ENCODE measurements around the gene VWF. TPM values are rescaled to one million over a fixed set of nuclear protein-coding genes. Genes with fewer than 3 reads are reported as not detected.
A peak's percentile ranks its signal among the peaks of the same experiment; 100 is the strongest.

Gene VWF
- total RNA-seq, 2 donors from 2014 or later = 241 to 483 TPM

DNA sequence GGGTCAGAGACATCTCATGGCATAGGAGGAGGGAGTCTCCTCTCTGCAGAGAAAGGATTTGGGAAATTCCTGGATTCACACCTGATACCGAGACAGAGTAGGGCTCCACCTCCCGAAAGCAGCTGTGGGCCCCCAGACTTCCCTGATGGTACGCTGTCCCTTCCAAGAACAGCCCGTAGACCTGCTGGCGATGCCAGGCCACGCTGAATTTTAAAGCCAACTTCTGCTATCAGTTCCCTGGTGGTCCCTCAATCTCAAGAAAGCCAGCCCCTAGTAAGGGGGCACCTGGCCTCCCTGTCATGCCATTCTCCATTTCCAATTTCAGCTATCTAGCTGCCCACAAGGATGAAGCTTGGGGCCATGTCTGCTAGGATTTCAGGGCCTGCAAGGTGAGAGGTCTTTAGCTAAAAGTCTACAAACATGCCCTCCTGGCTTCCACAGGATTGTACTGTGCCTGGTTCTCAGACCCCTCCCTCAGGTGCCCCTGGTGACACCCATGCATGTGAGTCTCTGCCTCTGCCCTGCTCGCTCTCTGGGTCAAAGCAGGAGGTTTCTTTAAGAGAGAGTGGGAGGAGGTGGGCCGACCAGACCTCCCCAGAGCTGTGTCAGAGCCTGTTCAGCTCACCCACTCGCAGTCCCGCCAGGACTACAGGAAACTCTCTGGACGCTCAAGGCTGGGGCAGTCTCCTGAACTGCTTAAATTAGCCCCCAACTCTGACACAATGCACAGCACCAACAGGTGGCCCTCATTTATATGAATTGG, 209.9 kb downstream of the VWF start:
- intact Hi-C loops (cut with DNase I) = no loop called here
- no peak for DNase-seq
- no peak for ATAC-seq

DNA sequence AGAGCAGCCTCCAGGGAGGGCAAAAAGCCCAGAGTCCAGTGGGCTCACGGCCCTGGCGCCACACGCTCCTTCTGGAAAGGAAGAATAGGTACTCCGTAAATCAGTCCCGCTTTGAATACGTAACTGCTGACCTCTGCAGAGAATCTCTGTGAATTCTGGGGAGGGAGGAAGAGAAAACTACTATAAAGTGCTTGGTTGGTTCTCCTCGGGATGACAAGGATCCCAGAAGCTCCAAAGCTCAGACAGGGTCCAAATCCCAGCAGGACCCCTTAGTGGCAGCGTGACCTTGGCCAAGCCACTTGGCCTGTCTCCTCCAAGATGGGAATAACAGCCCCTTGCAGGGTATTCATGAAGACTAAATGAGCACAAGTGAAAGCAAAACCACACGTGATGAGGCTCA, 211.1 kb downstream of the VWF start:
- ATAC-seq (no peak), DNase-seq (no peak)
- intact Hi-C loops (cut with DNase I) = no loop called here

DNA sequence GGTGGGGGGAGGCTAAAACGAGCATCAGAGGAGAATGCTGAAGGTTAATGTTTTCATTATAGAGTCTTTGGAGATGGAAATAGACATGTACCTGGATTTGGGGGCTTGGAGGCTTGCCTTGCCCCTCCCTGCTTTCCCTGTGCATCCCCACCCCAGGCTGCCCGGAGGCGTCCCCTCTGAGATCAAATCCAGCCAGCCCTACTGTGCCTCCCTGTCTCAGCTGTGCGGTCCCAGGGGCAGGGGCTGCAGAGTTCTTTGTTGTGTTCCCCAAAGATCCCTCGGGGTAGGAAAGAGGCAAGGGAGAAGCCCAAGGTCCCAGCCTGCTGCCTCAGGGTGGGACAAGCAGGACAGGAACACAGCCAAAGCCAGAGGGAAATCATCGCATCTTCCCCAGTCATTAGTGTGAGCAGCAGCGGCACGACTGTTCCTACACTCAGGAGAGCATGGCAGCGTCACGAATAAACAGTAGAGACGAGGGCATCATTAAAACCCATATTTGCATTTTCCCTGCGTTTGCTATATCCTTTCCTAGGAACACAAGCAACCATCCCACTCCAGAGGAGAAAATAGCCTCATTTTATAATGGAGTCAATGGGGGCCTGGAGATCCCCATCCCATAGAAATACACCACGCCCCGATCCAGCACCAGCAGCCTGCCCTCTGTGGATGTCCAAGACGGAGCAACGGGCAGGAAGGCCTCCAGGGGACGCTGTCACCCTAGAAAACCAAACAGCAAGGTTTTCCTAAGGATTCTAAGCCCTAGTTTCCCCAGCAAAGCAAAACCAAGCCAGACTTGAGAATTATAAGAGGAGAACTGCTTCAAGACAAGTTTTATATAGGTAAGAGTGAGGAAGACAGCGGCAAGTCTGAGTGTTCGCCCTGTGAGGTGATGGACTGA, 211.8 kb downstream of the VWF start:
- DNase-seq (no peak), ATAC-seq (no peak)
- intact Hi-C loops (cut with DNase I) = no loop called here

DNA sequence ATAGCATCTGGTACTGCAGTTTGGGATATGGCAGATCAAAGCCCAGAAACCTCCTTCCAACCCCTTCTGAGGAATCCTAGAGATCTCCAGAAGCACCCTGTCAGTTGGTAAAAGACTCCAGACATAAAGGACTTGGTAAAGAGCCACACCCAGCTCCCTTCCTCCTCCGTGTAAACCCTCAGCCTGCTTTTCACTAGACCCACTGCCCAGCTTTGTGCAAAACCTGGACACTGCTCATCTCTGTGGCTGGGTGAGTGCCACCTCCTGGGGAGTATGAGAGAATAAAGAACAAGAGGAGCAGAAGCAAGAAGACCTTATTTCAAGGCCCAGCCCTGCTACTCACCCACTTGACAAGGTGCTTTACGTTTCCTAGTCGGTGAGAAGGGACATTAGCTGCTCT, 212.5 kb downstream of the VWF start:
- intact Hi-C loops (cut with DNase I) = no loop called here
- ATAC-seq = no peak
- DNase-seq = no peak

DNA sequence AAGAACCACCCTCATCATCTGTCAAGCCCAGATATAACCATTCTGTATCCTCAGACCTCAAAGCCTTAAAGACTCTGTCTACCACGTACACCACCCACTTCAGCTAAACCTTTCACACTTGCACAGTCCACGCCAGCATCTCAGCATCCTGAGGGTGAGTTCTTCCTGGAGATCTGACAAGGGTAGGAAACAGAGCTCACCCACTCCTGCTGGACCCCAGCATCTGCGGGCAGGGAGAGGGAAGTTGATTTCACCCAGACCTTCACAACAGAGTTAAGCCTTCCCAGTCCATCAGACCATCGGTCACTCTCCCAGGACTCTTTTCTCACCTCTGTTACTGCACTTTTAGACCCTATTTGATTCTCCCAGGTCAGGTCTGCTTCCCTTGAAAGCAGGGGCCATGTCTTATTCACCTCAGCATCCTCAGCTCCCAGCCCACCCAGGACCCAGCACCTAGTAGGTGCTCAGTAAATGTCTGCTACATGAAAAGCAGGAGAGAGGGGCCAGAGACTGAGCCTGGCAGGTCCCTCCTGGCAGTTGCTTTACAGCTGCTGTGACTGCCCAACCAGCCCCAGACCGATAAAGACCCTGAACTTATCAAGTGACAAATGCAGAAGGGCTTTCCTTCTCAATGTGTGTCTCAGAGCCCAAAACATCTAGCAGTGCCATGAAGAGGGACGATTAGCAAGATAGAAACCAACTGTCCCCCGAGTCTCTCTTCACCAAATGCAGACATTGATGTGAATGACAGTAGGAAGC, 213.5 kb downstream of the VWF start:
- intact Hi-C loops (cut with DNase I) = no loop called here
- DNase-seq (no peak), ATAC-seq (no peak)

DNA sequence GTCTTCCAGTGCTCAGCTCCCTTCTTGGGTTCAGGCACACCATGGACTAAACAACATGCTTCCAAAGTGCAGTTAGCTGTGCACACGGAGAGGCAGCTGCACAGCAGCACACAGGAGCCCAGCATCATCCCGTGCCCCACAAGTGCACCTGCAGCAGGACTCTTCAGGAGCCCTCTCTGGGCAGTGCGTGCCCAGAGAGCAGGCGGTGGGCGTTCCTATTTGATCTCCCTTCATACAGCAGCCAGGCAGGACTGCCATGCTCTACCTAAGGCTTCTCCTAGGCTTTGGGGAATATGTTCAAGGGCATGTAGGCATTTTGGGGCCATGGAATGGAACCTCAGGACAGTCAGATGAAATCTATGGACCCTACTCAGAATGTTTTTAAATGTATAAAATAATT, 214.9 kb downstream of the VWF start:
- ATAC-seq = no peak
- no peak for DNase-seq
- intact Hi-C loops (cut with DNase I) = no loop called here

DNA sequence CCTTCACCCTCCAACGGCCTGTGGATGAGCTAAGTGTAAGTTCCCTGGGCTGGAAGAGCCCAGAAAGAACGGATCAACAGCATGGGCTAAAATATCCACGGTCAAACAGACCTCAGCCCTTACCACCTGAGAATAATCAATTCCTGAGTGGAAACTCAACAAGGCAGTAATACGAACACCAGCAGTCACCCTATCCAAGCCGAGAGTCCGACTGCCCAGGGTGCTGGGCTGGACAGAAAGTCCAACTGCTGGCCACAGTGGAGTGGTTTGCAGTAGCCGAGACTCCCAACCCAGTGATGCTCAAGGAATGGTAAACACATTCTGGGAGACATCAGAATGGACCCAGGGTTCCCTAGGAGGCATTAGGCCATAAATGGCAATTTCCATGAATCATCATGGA, 216.2 kb downstream of the VWF start:
- ATAC-seq (no peak), DNase-seq (no peak)
- intact Hi-C loops (cut with DNase I) = no loop called here

DNA sequence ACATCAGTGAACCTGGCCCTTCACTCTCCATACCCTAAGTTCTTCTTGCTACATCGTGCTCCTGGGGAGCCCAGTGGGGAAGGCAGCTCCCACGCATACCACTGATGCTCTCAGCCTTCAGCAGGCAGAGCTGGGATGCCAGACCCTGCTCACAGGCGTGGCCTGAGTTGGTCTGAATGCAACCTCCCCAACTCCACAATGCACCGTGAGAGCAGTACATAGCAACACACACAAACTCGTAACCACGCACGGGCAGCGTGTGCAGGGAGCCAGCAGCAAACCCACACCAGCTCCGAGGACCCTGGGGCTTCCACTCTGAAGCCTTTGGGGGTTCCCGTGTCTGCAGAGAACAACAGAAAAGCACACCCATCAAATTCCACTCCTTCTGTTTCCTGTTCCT, 216.7 kb downstream of the VWF start:
- intact Hi-C loops (cut with DNase I) = no loop called here
- ATAC-seq (peak in 1 of 2 donors; percentile 77), DNase-seq (no peak)

DNA sequence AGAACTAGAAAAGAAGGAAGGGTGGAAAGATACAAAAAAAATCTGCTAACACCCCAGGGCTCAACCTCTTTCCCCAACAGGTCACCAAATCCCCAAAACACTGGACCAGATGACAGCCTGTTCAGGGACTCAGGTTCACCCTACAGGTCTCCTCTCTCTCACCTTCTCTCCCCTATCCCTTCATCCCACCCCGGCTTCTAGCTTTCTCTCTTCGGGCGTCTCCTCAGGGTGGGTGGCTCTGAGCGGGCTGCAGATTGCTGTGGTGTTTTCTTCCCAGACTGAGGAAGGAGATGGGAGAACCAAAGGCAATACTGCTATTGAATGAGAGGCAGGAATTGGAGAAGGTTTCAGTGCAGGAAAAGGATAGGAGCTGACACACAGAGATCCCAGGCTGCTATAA, 218.7 kb downstream of the VWF start:
- intact Hi-C loops (cut with DNase I) = no loop called here
- DNase-seq (no peak), ATAC-seq (no peak)

DNA sequence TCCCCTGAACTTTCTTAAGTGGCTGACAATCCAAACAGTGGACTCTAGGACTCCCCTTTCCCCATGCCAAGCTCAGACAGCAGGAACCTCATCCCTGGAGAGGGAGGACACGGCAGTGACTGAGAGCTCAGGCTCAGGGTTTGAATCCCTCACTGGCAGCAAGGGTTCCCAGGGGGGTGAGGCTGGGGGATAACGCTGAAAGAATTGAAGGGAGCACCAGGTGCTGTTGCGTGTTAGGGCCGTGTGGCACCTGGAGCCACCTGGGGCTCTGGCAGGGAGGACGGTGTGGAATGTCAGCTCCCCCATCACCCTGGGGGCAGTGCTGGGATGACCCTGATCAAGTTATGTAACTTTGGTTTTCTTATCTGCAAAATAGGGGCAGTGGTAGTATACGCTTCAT, 219.5 kb downstream of the VWF start:
- no peak for ATAC-seq
- intact Hi-C loops (cut with DNase I) = no loop called here
- DNase-seq = no peak

DNA sequence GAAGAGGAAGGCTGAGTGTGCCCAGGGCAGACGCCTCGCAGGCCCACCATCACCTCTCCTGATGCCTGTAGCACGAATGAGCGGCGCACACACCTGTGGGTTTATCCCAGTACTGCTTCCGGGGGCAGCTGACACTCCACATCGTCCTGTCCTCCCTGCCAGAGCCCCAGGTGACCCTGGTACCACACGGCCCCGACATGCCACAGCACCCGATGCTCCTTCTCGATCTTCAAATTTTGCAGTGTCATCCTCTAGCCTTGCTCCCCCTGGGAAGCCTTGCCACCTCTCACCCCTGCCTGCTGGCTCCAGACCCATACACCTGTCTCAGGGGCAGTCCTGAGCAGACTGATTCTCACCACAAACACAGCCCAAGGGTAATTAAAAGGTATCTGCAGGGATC, 220.0 kb downstream of the VWF start:
- intact Hi-C loops (cut with DNase I) = no loop called here
- ATAC-seq (no peak), DNase-seq (no peak)

DNA sequence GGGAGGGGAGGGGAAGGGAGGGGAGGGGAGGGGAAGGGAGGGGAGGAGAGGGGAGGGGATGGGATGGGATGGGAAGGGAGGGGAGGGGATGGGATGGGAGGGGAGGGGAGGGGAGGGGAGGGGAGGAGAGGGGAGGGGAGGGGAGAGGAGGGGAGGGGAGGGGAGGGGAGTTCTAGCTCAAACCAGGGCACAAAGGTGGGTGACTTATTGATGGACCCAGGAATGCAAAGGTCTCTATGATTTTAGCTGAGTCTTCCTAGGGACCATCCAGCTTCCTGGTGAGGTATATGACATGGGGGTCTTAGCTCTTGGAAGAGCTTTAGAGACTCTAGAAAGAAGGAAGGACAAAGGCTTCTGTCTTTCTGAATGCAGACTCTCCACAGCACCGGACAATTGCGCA, 221.7 kb downstream of the VWF start:
- intact Hi-C loops (cut with DNase I) = no loop called here
- ATAC-seq (no peak), DNase-seq (no peak)

DNA sequence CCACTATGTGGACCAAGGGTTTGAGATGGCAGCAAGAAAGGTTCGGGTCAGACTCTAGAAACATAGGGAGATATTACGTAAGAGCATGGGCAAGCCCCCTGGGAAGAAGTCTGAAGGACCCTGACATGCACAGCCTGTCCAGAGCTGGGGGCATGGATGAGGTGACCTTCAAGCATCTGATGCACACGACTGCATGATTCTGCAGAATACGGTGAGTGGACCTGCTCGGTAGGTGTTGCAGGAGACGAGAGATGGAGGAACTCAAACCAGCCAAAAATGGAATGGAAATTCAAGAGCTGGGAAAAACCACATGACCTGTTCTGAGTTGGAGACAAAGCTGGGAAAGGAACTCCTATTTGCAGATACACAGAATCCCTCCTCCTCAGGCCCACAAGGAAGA, 223.1 kb downstream of the VWF start:
- intact Hi-C loops (cut with DNase I) = no loop called here
- DNase-seq = no peak
- ATAC-seq = no peak

DNA sequence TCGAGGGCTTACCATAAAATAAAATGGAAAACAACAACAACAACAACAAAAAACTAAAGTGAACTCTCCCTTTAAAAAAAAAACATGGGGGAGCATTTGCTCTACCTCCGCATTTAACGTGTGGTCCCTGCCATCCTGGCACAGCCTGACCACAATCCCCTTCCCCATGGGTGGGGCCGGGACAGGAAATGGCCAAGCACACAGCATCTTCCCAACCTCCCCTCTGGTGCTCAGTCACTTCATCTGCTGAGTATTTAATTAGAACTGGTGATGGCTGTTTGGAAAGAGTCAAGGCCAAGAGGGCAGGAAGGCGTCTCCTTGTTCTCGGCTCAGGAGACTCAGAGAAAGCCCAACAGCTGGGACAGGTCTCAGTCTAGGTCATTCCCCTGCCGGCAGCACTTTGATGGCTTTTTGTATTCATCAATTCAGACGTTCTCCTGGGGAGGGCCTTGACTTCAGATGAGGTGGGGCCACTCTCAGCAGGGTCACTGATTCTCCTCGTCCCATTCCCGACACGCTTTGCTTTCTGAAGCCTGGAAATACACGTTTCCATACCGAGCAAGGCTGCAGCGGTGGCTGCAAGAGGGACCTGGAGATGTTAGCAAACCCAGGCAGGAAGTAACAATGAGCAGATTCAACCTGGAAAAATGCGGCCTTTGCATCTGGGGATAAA, 223.8 kb downstream of the VWF start:
- DNase-seq (no peak), ATAC-seq (no peak)
- intact Hi-C loops (cut with DNase I) = no loop called here

DNA sequence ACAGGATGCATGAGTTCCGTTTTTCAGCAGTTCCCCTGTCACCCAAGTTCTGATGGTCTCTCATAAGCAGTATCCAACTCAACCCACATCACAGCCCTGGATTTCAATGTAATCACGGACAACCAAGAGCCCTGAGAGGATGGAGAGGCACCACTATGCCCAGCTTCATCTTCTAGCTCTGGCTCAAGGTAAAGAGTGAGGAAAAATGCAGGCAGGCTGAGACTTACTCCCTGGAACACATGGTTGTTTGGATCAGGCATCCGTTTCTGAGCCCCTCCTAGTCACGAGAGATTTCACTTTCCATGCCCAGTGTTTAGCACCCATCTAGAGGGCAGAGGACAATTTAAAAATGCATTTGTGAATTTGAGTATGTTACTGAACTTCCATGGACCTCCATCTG, 224.4 kb downstream of the VWF start:
- DNase-seq = no peak
- no peak for ATAC-seq
- intact Hi-C loops (cut with DNase I) = no loop called here

DNA sequence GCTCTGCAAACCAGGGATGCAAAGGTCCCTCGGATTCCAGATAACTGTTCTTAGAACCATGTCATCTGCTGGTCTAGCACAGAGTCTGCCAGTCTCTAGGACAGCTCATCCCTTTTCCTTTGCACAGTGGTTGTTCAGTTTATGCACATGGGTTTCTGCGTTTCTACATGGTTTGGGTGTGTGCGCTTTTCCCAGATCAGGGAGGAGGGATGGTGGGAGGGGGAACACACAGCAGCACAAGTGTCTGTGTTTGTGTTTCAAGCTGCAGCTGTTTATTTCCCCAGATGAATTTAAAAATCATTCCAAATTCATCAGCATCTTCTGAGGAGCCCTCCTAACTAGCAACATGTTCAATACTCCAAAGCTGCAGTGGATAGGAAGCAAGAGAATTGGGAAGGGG, 224.8 kb downstream of the VWF start:
- intact Hi-C loops (cut with DNase I) = no loop called here
- ATAC-seq (no peak), DNase-seq (no peak)

DNA sequence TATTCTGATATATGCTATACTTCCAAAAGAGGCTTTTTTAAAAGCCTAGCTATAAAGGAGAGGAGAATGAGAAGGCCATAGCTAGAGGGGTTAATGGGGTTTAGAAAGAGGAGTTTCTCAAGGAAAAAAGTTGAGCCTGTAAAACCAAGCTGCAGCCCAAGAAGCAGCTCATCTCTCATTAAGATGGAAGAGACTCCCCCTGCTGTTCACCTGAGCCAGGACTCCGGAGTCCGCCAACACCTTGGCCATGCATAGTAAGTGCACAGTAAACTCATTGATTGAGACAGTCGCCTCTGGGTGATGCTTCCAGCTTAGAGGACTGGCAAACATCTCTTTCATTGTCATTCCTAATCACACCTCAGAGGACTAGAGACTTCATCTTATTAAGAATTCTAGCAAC, 225.6 kb downstream of the VWF start:
- intact Hi-C loops (cut with DNase I) = no loop called here
- DNase-seq (no peak), ATAC-seq (no peak)

All from left cardiac atrium (tissue), 4 donors.